GM19239 (cell line): ENCODE measurements around the gene SPRED3.
"Not testable (repeated sequence)": the region's sequence is repeated elsewhere in the genome, so short reads cannot be mapped to it uniquely, and the experiment has no call there.

ENCODE experiments used
- DNase-seq: peaks from one replicate; pipeline ENCODE4 v3.0.0; 2011; ENCODE audit warnings: low spot score; ENCODE audit not compliant: insufficient read length
- FAIRE-seq: peaks from 2 replicates; lab custom pipeline; 2011; peaks lifted over from hg19 to GRCh38; lab: Jason Lieb, UNC

Gene SPRED3

DNA sequence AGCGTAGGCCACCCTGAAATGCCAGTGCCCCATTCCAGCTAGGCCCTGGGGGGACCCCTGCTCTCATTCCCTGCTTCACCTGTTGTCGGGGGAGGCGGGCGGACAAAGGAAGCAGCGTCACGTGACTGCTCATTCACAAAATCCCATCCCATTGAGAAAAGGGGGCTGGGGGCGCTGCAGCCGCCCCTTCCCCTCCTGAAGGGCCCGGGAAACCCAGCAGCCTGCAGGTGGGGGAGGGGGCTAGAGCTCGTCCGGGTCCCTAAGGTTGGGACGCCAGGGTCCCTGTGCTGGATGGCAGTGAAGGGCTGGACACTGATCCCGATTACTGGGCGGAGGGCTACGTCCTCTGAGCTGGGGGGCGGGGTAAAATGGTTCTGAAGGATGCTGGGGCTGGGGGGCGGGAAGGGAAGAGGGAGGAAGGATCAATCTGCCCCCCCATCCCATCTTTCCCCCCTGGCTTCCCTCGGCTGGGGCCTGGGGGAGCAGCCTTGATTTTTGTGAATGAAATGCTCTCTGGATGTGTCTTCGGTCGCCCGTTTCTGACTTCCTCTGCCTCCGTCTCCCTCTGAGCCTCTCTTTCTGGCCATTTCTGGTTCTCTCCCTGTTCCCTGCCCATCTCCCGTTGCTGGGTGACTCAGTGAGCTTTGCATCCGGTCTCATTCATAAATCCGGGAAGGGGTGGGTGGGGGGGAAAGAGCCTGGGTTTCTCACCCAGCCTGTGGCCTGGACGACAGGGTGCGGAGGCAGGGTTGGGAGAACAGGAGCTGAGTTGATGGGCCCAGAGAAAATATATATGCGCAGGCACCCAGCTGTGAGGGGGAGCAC, 816 bp downstream of the SPRED3 start:
- DNase-seq (no peak), FAIRE-seq (no peak)

DNA sequence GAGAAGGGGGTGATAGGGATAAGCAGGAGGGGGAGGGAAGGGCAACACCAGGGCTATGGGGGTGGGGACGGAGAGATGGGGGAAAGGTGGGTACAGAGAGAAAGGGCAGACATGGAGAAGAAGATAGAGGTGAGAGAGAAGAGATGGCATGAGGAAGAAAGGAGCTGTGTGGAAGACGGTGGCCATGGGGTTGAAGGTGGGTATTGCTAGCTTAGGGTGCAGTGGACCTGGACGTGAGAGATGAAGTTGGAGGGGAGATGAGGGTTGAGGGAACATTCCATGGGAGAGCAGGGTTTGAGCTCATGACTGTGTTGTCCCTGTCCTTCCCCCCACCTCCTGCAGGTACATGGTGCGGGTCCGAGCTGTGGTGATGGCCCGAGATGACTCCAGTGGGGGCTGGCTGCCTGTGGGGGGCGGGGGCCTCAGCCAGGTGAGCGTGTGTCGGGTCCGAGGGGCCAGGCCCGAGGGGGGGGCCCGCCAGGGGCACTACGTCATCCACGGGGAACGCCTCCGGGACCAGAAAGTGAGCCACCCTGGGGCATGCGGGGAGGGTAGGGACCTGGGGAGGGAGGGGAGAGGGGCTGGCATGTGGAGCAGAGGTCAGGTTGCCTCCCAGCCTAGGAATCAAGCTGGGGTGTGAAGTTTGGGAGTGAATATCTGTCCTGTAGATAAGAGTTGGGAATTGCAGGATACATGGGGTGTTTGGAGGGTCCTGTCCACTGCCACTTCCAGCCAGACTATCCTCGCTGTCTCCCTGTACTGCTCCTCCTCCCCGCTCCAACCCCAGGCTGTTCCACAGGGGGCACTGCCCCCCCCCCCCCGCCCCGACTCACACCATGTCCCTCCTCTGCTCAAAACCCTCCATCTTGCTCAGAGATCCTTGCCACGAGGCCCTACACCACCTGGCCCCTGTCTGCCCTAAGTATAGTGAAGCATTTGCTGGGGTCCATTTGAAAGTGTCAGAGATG, 1.7 kb downstream of the SPRED3 start:
- FAIRE-seq (no peak), DNase-seq (no peak)

DNA sequence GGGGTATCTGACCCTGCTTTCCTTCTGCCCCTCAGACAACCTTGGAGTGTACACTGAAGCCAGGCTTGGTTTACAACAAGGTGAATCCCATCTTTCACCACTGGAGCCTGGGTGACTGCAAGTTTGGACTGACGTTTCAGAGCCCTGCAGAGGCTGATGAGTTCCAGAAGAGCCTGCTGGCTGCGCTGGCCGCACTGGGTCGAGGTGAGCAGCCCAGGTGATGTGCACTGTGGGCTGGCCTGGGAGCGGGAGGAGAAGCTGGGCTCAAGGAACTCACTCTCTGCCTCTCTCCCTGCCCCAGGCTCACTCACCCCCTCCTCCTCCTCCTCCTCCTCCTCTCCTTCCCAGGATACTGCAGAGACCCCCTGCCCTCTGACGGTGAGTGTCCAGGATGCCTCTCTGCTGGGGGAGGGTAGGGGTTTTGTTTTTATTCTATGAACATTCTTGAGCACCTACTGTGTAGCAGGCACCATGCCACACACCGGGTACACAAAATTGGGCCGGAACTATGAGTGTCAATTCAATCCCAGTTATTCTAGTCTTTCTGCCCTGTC, 3.5 kb downstream of the SPRED3 start:
- FAIRE-seq, result no peak
- DNase-seq, result no peak

GRCh38 chr19:38392707-38393308, 4.3 kb downstream of the SPRED3 start:
- FAIRE-seq (no peak), DNase-seq (no peak)

DNA sequence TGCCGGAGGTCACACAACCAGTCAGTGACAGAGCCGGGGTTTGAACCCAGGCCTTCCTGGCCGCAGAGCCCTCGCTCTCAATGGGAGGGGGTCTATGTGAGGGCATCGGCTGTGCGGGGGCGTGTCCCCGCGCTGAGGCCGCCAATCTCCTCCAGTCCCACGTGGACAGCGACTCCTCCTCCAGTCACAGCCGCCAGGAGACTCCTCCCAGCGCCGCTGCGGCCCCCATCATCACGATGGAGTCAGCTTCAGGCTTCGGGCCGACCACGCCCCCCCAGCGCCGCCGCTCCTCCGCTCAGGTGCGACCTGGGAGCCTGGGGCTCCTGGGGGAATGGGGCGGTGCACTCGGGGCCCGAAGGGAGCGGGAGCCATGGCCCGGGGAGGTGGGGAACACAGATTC, 6.0 kb downstream of the SPRED3 start:
- DNase-seq (no peak), FAIRE-seq (no peak)

GRCh38 chr19:38395381-38396114, 7.1 kb downstream of the SPRED3 start:
- DNase-seq (no peak), FAIRE-seq (no peak)

DNA sequence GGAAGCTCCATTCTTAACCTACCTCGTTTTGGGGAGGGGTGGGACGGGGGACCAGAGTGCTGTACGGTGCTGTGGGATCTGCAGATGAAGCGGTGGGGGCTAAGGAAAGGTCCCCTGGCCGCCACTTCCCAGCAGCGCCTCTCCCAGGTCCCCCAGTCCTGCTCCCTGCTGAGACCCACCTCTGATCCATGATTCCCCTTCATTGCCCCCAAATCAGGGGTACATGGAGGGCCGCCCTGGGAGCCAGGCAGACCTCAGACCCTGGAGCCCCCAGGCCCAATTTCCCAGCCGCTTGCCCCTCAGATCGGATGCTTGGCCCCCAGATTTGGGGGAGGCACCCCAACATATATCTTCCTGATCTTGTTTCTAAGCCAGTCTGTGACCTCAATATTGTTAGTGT, 10.6 kb downstream of the SPRED3 start:
- no peak for FAIRE-seq
- no peak for DNase-seq

GRCh38 chr19:38399537-38399936, 11.0 kb downstream of the SPRED3 start:
- FAIRE-seq (no peak), DNase-seq (no peak)

- no peak for DNase-seq
- no peak for FAIRE-seq
Measured at GRCh38 chr19:38400361-38400760, 11.9 kb downstream of the SPRED3 start.

DNA sequence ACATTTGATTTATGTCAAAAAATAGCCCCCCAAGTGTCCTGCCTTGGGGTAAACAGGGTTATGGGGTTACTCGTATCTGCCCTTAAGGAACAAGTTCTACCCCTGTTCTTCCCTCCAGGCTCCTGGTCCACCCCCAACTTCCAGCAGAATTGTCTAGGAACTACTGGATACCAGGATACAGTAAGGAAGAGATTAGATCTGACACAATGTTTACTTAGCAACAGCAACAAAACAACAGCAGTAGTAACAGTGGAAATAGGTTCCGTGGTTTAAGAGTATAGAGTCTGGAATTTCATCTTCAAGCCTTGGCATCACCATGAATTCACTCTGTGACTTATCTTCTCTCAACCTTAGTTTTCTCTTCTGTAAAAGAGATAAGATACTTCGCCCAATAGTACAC, 12.7 kb downstream of the SPRED3 start:
- DNase-seq (no peak), FAIRE-seq (no peak)

GRCh38 chr19:38402623-38402966, 14.1 kb downstream of the SPRED3 start:
- FAIRE-seq (peak; percentile 98), DNase-seq (no peak)

DNA sequence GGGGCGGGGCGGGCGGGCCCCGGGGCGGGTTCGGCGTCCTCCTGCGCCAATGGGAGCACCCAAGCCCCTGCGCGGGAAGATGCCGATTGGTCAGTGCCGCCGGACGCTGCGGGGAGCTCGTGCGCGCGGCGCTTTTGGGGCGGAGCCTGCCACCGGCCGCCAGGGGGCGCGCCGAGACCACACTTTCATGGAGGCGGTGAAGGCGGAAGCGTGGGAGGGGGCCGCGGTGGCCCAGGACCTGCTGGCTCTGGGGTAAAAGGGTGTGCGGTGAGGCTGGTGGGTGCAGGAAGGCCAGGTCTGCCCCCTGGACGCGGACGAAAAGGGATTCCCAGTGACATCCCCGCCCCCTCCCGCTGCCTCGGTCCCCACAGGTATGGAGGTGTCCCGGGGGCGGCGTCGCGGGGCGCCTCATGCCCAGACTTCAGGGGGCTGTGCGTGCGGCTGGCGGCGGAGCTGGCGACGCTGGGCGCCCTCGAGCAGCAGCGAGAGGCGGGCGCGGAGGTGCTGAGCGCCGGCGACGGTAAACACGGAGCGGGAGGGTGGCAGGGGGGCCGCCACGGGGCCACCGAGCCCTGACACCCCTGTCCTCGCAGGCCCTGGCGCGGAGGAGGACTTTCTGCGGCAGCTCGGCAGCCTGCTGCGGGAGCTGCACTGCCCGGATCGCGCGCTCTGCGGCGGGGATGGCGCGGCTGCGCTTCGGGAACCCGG, 14.6 kb downstream of the SPRED3 start, which contains the start of gene FAM98C:
TSS of gene FAM98C (plus strand) at position 127 of the 708 bp plus-strand sequence. CDS start at position 188, 61 bp downstream.
- FAIRE-seq, result no peak
- peak; percentile 100 for DNase-seq

- no peak for DNase-seq
- FAIRE-seq, result no peak
Measured at GRCh38 chr19:38404858-38405257, 16.4 kb downstream of the SPRED3 start.

DNA sequence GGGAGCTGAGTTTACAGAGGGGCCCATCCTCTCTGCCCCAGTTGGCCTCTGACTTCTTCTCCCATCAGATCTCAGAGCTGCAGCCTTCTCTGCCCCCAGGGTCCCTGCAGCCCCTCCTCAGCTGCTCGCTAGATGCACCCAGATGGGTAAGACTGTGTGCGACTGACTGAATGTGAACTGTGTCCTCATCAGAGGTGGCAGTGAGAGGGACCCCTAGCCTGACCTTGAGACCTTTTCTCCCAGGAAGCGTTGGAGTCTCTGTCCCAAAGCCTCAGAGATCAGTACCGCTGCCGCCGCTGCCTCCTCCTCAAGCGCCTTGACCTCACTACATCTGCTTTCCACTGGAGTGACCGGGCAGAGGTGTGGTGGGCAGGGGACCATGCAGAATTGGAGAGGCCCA, 16.8 kb downstream of the SPRED3 start:
- no peak for FAIRE-seq

DNA sequence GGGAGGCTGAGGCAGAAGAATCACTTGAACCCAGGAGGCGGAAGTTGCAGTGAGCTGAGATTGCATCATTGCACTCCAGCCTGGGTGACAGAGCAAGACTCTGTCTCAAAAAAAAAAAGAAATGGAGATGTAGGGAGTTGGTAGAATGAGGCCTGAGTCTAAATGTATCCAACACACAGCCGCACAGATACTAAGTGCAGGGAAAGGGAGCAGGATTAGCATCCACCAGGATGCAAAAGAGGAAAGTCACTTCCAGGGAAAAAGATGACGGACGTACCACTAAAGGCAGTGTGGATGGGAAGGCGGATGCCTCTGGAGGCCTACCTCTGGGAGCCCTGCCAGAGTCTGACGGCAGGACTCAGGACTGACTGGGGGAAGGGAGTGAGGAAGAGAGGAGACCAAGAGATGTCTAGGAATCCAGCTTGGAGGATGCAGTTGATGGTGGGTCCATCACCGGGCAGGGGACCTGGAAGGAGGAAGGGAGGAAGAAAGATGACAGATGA, 21.2 kb downstream of the SPRED3 start:
- DNase-seq (no peak), FAIRE-seq (no peak)

More for the DNA sequence above, 16.8 kb downstream of the SPRED3 start:
- DNase-seq, result no peak

- not testable (repeated sequence) for FAIRE-seq, DNase-seq
Measured at GRCh38 chr19:38410407-38410806, 21.9 kb downstream of the SPRED3 start.

DNA sequence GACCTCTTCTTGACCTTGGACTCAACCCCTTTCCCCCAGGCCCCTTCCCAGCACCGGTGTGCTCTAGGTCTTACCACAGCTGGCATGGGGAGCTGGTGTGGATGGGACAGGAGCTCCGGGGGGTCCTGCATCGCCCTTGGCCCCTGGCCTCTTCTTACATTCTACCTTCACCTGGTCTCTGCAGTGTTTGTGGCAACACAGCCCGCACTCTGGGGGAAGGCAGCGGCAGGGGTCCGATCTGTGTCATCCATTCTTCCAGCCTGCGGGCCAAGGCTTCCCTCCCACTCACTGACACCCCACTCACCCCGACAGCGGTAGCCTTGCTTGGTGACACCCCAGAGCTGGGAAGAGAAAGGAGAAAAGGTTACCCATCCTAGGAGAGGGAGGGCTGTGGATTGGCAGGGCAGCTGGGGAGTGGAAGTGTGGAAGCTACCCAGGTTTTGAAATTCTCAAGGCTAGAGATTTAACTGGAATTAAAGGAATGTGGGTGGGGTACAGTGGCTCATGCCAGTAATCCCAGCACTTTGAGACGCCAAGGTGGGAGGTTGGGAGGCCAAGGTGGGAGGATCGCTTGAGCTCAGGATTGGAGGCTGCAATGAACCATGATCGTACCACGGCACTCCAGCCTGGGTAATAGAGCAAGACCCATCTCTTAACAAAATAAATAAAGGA, 22.7 kb downstream of the SPRED3 start:
- FAIRE-seq, result no peak
- no peak for DNase-seq

GRCh38 chr19:38411898-38412297, 23.4 kb downstream of the SPRED3 start:
- not testable (repeated sequence) for FAIRE-seq, DNase-seq
